GM19043 (cell line): ENCODE data around the gene DAPK1.
"Not testable (repeated sequence)": the region's sequence is repeated elsewhere in the genome, so short reads cannot be mapped to it uniquely, and the experiment has no call there.

ENCODE experiments used
- ATAC-seq: cut with Tn5 transposase; IDR thresholded peaks from one replicate; pipeline ENCODE4 v1.9.1; 2021; ENCODE audit warnings: low read depth; ENCODE audit not compliant: unreplicated experiment

DAPK1 gene

GRCh38 chr9:87722393-87723088, 224.9 kb downstream of the DAPK1 start:
- ATAC-seq, result no peak

GRCh38 chr9:87725356-87725899, 227.8 kb downstream of the DAPK1 start:
- no peak for ATAC-seq

GRCh38 chr9:87725900-87726709, 228.4 kb downstream of the DAPK1 start, which contains the start of gene CTSL:
Gene CTSL, plus strand, starts transcription at chr9:87726119. Its CDS starts 1,485 bp downstream, at chr9:87727604.
- ATAC-seq, result no peak

- no peak for ATAC-seq
These were observed 231.6 kb downstream of the DAPK1 start for GRCh38 chr9:87729246-87729645.

GRCh38 chr9:87731321-87731720, 233.7 kb downstream of the DAPK1 start:
- ATAC-seq, result no peak

- no peak for ATAC-seq
These were observed 234.7 kb downstream of the DAPK1 start for GRCh38 chr9:87732344-87732743.

GRCh38 chr9:87732756-87733155, 235.1 kb downstream of the DAPK1 start:
- no peak for ATAC-seq

- ATAC-seq, result no peak
These were observed 235.8 kb downstream of the DAPK1 start for GRCh38 chr9:87733273-87734052.

- ATAC-seq, result no peak
These were observed 236.4 kb downstream of the DAPK1 start for GRCh38 chr9:87734106-87734505.

- no peak for ATAC-seq
These were observed 241.9 kb downstream of the DAPK1 start for GRCh38 chr9:87739546-87739945.

- no peak for ATAC-seq
These were observed 242.5 kb downstream of the DAPK1 start for GRCh38 chr9:87740209-87740608.

- ATAC-seq, result no peak
These were observed 243.7 kb downstream of the DAPK1 start for GRCh38 chr9:87741326-87741725.

- no peak for ATAC-seq
These were observed 244.2 kb downstream of the DAPK1 start for GRCh38 chr9:87741891-87742290.

GRCh38 chr9:87742813-87743428, 245.3 kb downstream of the DAPK1 start:
- no peak for ATAC-seq

GRCh38 chr9:87744247-87744646, 246.6 kb downstream of the DAPK1 start:
- not testable (repeated sequence) for ATAC-seq

- no peak for ATAC-seq
These were observed 248.5 kb downstream of the DAPK1 start for GRCh38 chr9:87746186-87746585.

GRCh38 chr9:87748881-87749280, 251.2 kb downstream of the DAPK1 start:
- no peak for ATAC-seq

GRCh38 chr9:87749335-87750035, 251.8 kb downstream of the DAPK1 start:
- no peak for ATAC-seq

- ATAC-seq, result no peak
These were observed 253.1 kb downstream of the DAPK1 start for GRCh38 chr9:87750726-87751125.

GRCh38 chr9:87751423-87751822, 253.8 kb downstream of the DAPK1 start:
- no peak for ATAC-seq
